Stimulated activated memory B cell treated with anti-CD40 and anti-IgM and Interleukin-4, amounts not matched to agents 10 μg/mL and 1 μg/mL and 100 μg/mL, for 72 hours (primary cell): ENCODE results near the gene CYP2J2.
"Not testable (repeated sequence)": the region's sequence is repeated elsewhere in the genome, so short reads cannot be mapped to it uniquely, and the experiment has no call there.

Experiments
- ATAC-seq: fragments of 150-1000 bp; cut with Tn5 transposase; 2 replicates; pipeline ENCODE4 v1.10.0; 2021
- H3K27ac Mint-ChIP-seq: one replicate; pipeline ENCODE4 v1.8.0; 2022; ENCODE audit warnings: mild to moderate bottlenecking, mixed read lengths
- H3K27me3 Mint-ChIP-seq: one replicate; pipeline ENCODE4 v1.8.0; 2022; ENCODE audit warnings: mixed read lengths
- H3K36me3 Mint-ChIP-seq: one replicate; pipeline ENCODE4 v1.8.0; 2022; ENCODE audit warnings: mixed read lengths
- H3K4me1 Mint-ChIP-seq: one replicate; pipeline ENCODE4 v1.8.0; 2022; ENCODE audit warnings: mixed read lengths
- H3K4me3 Mint-ChIP-seq: one replicate; pipeline ENCODE4 v1.8.0; 2022; ENCODE audit warnings: mild to moderate bottlenecking, moderate library complexity, mixed read lengths
- H3K9me3 Mint-ChIP-seq: one replicate; pipeline ENCODE4 v1.8.0; 2022; ENCODE audit warnings: mixed read lengths

CYP2J2 gene

GRCh38 chr1:59926381-59927123 is at the start of gene CYP2J2:
Gene CYP2J2 (minus strand): TSS chr1:59926773. CDS start chr1:59926746, 27 bp downstream.
- peak within 1 kb of the TSS; percentile 85 for H3K4me3 Mint-ChIP-seq
- H3K36me3 Mint-ChIP-seq, result peaks cover 6% of the 10 kb centered on the region
- H3K27ac Mint-ChIP-seq, result no peak within 1 kb of the TSS
- peak; percentile 80 for ATAC-seq
- H3K27me3 Mint-ChIP-seq, result peaks cover 17% of the 10 kb centered on the region
- peaks cover 6% of the 10 kb centered on the region for H3K9me3 Mint-ChIP-seq
- peaks cover 7% of the 10 kb centered on the region for H3K4me1 Mint-ChIP-seq

- Mint-ChIP-seq H3K4me3 (no peak overlapping the region), H3K27me3 (peaks cover 42% of the 10 kb centered on the region), H3K9me3 (no peaks in the 10 kb centered on the region), H3K27ac (no peak overlapping the region), H3K4me1 (peaks cover 7% of the 10 kb centered on the region), H3K36me3 (no peaks in the 10 kb centered on the region)
- no peak for ATAC-seq
Measured at GRCh38 chr1:59973719-59974118, 47.1 kb upstream of the CYP2J2 start.

- Mint-ChIP-seq H3K9me3 (no peaks in the 10 kb centered on the region), H3K36me3 (no peaks in the 10 kb centered on the region), H3K27me3 (peaks cover 42% of the 10 kb centered on the region), H3K4me1 (peaks cover 7% of the 10 kb centered on the region), H3K27ac (no peak overlapping the region), H3K4me3 (no peak overlapping the region)
- peak; percentile 34 for ATAC-seq
Measured at GRCh38 chr1:59972216-59972927, 45.8 kb upstream of the CYP2J2 start.

- H3K4me3 Mint-ChIP-seq, result no peak overlapping the region
- H3K9me3 Mint-ChIP-seq, result no peaks in the 10 kb centered on the region
- peaks cover 35% of the 10 kb centered on the region for H3K27me3 Mint-ChIP-seq
- H3K27ac Mint-ChIP-seq, result no peak overlapping the region
- no peak for ATAC-seq
- no peaks in the 10 kb centered on the region for H3K36me3 Mint-ChIP-seq
- H3K4me1 Mint-ChIP-seq, result peaks cover 7% of the 10 kb centered on the region
Measured at GRCh38 chr1:59971464-59971911, 44.9 kb upstream of the CYP2J2 start.

- not testable (repeated sequence) for H3K36me3 Mint-ChIP-seq
Measured at GRCh38 chr1:59969542-59970175, 43.1 kb upstream of the CYP2J2 start.

GRCh38 chr1:59968746-59969145 is 42.2 kb upstream of the CYP2J2 start:
- not testable (repeated sequence) for H3K4me1 Mint-ChIP-seq, H3K36me3 Mint-ChIP-seq, ATAC-seq, H3K4me3 Mint-ChIP-seq, H3K9me3 Mint-ChIP-seq, H3K27ac Mint-ChIP-seq
- peaks cover 18% of the 10 kb centered on the region for H3K27me3 Mint-ChIP-seq

More at GRCh38 chr1:59969542-59970175, 43.1 kb upstream of the CYP2J2 start:
- H3K4me1 Mint-ChIP-seq, ATAC-seq, H3K27ac Mint-ChIP-seq, H3K4me3 Mint-ChIP-seq, H3K9me3 Mint-ChIP-seq: not testable (repeated sequence)
- peaks cover 18% of the 10 kb centered on the region for H3K27me3 Mint-ChIP-seq

GRCh38 chr1:59967780-59968179 is 41.2 kb upstream of the CYP2J2 start:
- Mint-ChIP-seq H3K27ac (no peak overlapping the region), H3K36me3 (no peaks in the 10 kb centered on the region), H3K4me1 (peaks cover 7% of the 10 kb centered on the region), H3K9me3 (no peaks in the 10 kb centered on the region), H3K4me3 (no peak overlapping the region), H3K27me3 (peaks cover 18% of the 10 kb centered on the region)
- no peak for ATAC-seq

GRCh38 chr1:59967141-59967697 is 40.6 kb upstream of the CYP2J2 start:
- Mint-ChIP-seq H3K27ac (no peak overlapping the region), H3K4me3 (no peak overlapping the region), H3K27me3 (peaks cover 14% of the 10 kb centered on the region), H3K9me3 (no peaks in the 10 kb centered on the region), H3K36me3 (no peaks in the 10 kb centered on the region), H3K4me1 (peaks cover 7% of the 10 kb centered on the region)
- ATAC-seq, result no peak

GRCh38 chr1:59952065-59952464 is 25.5 kb upstream of the CYP2J2 start:
- Mint-ChIP-seq H3K4me1 (no peaks in the 10 kb centered on the region), H3K27me3 (no peaks in the 10 kb centered on the region)
- no peak for ATAC-seq

GRCh38 chr1:59949648-59950047 is 23.1 kb upstream of the CYP2J2 start:
- H3K27ac Mint-ChIP-seq, result no peak overlapping the region
- H3K36me3 Mint-ChIP-seq, result no peaks in the 10 kb centered on the region
- no peak overlapping the region for H3K4me3 Mint-ChIP-seq
- H3K9me3 Mint-ChIP-seq, result no peaks in the 10 kb centered on the region
- H3K4me1 Mint-ChIP-seq, result no peaks in the 10 kb centered on the region
- ATAC-seq, result no peak
- H3K27me3 Mint-ChIP-seq, result no peaks in the 10 kb centered on the region

More at GRCh38 chr1:59952065-59952464, 25.5 kb upstream of the CYP2J2 start:
- H3K9me3 Mint-ChIP-seq, result no peaks in the 10 kb centered on the region
- no peak overlapping the region for H3K27ac Mint-ChIP-seq
- no peak overlapping the region for H3K4me3 Mint-ChIP-seq
- no peaks in the 10 kb centered on the region for H3K36me3 Mint-ChIP-seq

GRCh38 chr1:59948990-59949389 is 22.4 kb upstream of the CYP2J2 start:
- no peak overlapping the region for H3K4me3 Mint-ChIP-seq
- no peaks in the 10 kb centered on the region for H3K4me1 Mint-ChIP-seq
- no peak overlapping the region for H3K27ac Mint-ChIP-seq
- H3K27me3 Mint-ChIP-seq, result no peaks in the 10 kb centered on the region
- H3K9me3 Mint-ChIP-seq, result no peaks in the 10 kb centered on the region
- H3K36me3 Mint-ChIP-seq, result no peaks in the 10 kb centered on the region
- ATAC-seq, result no peak

GRCh38 chr1:59947047-59947938 is 20.7 kb upstream of the CYP2J2 start:
- no peak overlapping the region for H3K27ac Mint-ChIP-seq
- H3K9me3 Mint-ChIP-seq, result no peaks in the 10 kb centered on the region
- peaks cover 14% of the 10 kb centered on the region for H3K27me3 Mint-ChIP-seq
- ATAC-seq, result peak; percentile 78
- no peaks in the 10 kb centered on the region for H3K36me3 Mint-ChIP-seq
- H3K4me1 Mint-ChIP-seq, result no peaks in the 10 kb centered on the region
- H3K4me3 Mint-ChIP-seq, result no peak overlapping the region

GRCh38 chr1:59945790-59946189 is 19.2 kb upstream of the CYP2J2 start:
- no peaks in the 10 kb centered on the region for H3K4me1 Mint-ChIP-seq
- H3K27me3 Mint-ChIP-seq, result peaks cover 14% of the 10 kb centered on the region
- H3K27ac Mint-ChIP-seq, result no peak overlapping the region
- no peaks in the 10 kb centered on the region for H3K9me3 Mint-ChIP-seq
- no peak overlapping the region for H3K4me3 Mint-ChIP-seq
- ATAC-seq, result no peak
- H3K36me3 Mint-ChIP-seq, result no peaks in the 10 kb centered on the region

GRCh38 chr1:59939393-59939792 is 12.8 kb upstream of the CYP2J2 start:
- H3K4me1 Mint-ChIP-seq, result no peaks in the 10 kb centered on the region
- no peak for ATAC-seq
- H3K9me3 Mint-ChIP-seq, result peaks cover 8% of the 10 kb centered on the region
- H3K27me3 Mint-ChIP-seq, result peaks cover 26% of the 10 kb centered on the region
- H3K36me3 Mint-ChIP-seq, result no peaks in the 10 kb centered on the region
- no peak overlapping the region for H3K27ac Mint-ChIP-seq
- H3K4me3 Mint-ChIP-seq, result no peak overlapping the region
